HEK293 (cell line): ENCODE data around the gene POU2F2.

Experiments used
- BCL11A ChIP-seq: fragments of 450-650 bp; formaldehyde crosslinking; IDR thresholded peaks from 2 replicates; pipeline ENCODE4 v1.5.1; 2016; ENCODE audit warnings: low read depth, missing biosample characterization, missing genetic modification characterization
- MEIS1 ChIP-seq: sonication (generic); formaldehyde crosslinking; IDR thresholded peaks from 2 replicates; pipeline ENCODE4 v1.8.1; 2022; ENCODE audit warnings: missing genetic modification reagents, mild to moderate bottlenecking, borderline replicate concordance
- SETDB1 ChIP-seq: IDR thresholded peaks from one replicate; pipeline ENCODE4 v1.6.1; 2017; ENCODE audit warnings: mild to moderate bottlenecking, low read length, moderate library complexity, mixed read lengths; ENCODE audit not compliant: insufficient read length
- TCF7L2 ChIP-seq: IDR thresholded peaks from 2 replicates; pipeline ENCODE4 v1.6.1; 2011; ENCODE audit warnings: low read depth, mild to moderate bottlenecking, inconsistent platforms, low read length, moderate library complexity, borderline replicate concordance
- ZNF626 ChIP-seq: fragments of 450-650 bp; sonication (Bioruptor Pico); formaldehyde crosslinking; IDR thresholded peaks from 2 replicates; pipeline ENCODE4 v1.5.1; 2018; ENCODE audit warnings: missing biosample characterization, missing genetic modification characterization, inconsistent platforms
- TF ChIP-seq, protein P1 (sequence below): fragments of 450-650 bp; formaldehyde crosslinking; IDR thresholded peaks from 2 replicates; pipeline ENCODE4 v1.5.1; 2016; ENCODE audit warnings: missing biosample characterization, missing genetic modification characterization
- TF ChIP-seq, protein P2 (sequence below): fragments of 450-650 bp; formaldehyde crosslinking; conservative IDR thresholded peaks from 2 replicates; pipeline ENCODE4 v1.5.1; 2016; ENCODE audit warnings: low read depth, missing biosample characterization, missing genetic modification characterization
- TF ChIP-seq, protein P3 (sequence below): fragments of 450-650 bp; formaldehyde crosslinking; IDR thresholded peaks from 2 replicates; pipeline ENCODE4 v1.5.1; 2016; ENCODE audit warnings: missing biosample characterization, missing genetic modification characterization

GRCh38 chr19:42089191-42089750 is 43.0 kb downstream of the POU2F2 start:
- TF ChIP-seq, protein P1, sequence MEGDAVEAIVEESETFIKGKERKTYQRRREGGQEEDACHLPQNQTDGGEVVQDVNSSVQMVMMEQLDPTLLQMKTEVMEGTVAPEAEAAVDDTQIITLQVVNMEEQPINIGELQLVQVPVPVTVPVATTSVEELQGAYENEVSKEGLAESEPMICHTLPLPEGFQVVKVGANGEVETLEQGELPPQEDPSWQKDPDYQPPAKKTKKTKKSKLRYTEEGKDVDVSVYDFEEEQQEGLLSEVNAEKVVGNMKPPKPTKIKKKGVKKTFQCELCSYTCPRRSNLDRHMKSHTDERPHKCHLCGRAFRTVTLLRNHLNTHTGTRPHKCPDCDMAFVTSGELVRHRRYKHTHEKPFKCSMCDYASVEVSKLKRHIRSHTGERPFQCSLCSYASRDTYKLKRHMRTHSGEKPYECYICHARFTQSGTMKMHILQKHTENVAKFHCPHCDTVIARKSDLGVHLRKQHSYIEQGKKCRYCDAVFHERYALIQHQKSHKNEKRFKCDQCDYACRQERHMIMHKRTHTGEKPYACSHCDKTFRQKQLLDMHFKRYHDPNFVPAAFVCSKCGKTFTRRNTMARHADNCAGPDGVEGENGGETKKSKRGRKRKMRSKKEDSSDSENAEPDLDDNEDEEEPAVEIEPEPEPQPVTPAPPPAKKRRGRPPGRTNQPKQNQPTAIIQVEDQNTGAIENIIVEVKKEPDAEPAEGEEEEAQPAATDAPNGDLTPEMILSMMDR (tag by site-specific recombination) = no peak
- TF ChIP-seq ZNF626 (tag by site-specific recombination) (no peak), TCF7L2 (no peak), MEIS1 (CRISPR knock-in tag) (no peak), SETDB1 (no peak), BCL11A (no peak)
- TF ChIP-seq, protein P2, sequence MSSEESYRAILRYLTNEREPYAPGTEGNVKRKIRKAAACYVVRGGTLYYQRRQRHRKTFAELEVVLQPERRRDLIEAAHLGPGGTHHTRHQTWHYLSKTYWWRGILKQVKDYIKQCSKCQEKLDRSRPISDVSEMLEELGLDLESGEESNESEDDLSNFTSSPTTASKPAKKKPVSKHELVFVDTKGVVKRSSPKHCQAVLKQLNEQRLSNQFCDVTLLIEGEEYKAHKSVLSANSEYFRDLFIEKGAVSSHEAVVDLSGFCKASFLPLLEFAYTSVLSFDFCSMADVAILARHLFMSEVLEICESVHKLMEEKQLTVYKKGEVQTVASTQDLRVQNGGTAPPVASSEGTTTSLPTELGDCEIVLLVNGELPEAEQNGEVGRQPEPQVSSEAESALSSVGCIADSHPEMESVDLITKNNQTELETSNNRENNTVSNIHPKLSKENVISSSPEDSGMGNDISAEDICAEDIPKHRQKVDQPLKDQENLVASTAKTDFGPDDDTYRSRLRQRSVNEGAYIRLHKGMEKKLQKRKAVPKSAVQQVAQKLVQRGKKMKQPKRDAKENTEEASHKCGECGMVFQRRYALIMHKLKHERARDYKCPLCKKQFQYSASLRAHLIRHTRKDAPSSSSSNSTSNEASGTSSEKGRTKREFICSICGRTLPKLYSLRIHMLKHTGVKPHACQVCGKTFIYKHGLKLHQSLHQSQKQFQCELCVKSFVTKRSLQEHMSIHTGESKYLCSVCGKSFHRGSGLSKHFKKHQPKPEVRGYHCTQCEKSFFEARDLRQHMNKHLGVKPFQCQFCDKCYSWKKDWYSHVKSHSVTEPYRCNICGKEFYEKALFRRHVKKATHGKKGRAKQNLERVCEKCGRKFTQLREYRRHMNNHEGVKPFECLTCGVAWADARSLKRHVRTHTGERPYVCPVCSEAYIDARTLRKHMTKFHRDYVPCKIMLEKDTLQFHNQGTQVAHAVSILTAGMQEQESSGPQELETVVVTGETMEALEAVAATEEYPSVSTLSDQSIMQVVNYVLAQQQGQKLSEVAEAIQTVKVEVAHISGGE (tag by site-specific recombination) = no peak
- TF ChIP-seq, protein P3, sequence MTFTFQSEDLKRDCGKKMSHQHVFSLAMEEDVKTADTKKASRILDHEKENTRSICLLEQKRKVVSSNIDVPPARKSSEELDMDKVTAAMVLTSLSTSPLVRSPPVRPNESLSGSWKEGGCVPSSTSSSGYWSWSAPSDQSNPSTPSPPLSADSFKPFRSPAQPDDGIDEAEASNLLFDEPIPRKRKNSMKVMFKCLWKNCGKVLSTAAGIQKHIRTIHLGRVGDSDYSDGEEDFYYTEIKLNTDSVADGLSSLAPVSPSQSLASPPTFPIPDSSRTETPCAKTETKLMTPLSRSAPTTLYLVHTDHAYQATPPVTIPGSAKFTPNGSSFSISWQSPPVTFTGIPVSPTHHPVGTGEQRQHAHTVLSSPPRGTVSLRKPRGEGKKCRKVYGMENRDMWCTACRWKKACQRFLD (tag by site-specific recombination) = no peak
